Pancreas (tissue), 10 donors: ENCODE data around the gene AKAP13. TPM values are rescaled to one million over a fixed set of nuclear protein-coding genes. Genes with fewer than 3 reads are reported as not detected.

Source experiments
- ATAC-seq, 4 donors: fragments of 200-7000 bp; cut with Tn5 transposase; one replicate each; pipeline versions ENCODE4 v1.8.0 to v1.9.1; 2020; ENCODE audit warnings: mild to moderate bottlenecking in 4 of 4, moderate library complexity in 4 of 4
- DNase-seq, 6 donors: peaks; one replicate each; pipeline ENCODE4 v3.0.0-alpha.2; 2020
- FAIRE-seq: peaks from 2 replicates; lab custom pipeline; 2012; peaks lifted over from hg19 to GRCh38; lab: Jason Lieb, UNC
- H3K27ac ChIP-seq, 4 donors: fragments of 200-600 bp; sonication (generic); 1 replicate in 3 of 4; 2 replicates in 1 of 4; pipeline versions ENCODE4 v1.5.0 to v1.8.0; 2020
- H3K27me3 ChIP-seq, 4 donors: fragments of 200-600 bp; one replicate each; pipeline ENCODE4 v1.8.0; 2021
- H3K36me3 ChIP-seq, 3 donors: fragments of 200-600 bp; sonication (generic) in 1 of 3; one replicate each; pipeline versions ENCODE4 v1.5.0 to v1.8.0; 2020 to 2021
- H3K4me1 ChIP-seq, 3 donors: fragments of 200-600 bp; one replicate each; pipeline ENCODE4 v1.8.0; 2021
- H3K4me3 ChIP-seq, 4 donors: fragments of 200-600 bp; sonication (generic) in 2 of 4; one replicate each; pipeline versions ENCODE4 v1.5.0 to v1.8.0; 2020 to 2021
- H3K9me3 ChIP-seq, 4 donors: fragments of 200-600 bp; one replicate each; pipeline ENCODE4 v1.8.0; 2021
- CTCF ChIP-seq, 4 donors: fragments of 200-600 bp; sonication (generic) in 3 of 4; IDR thresholded peaks; one replicate each; pipeline versions ENCODE4 v1.5.0 to v1.8.0; 2021; ENCODE audit warnings: antibody characterized with exemption in 4 of 4
- WGBS, 2 donors: extraction: QIAGEN DNeasy Blood & Tissue Kit; methylation state at CpG; one replicate each; pipeline ENCODE4 v1.1.7; 2013; 5-methylcytosine and 5-hydroxymethylcytosine counted together
- intact Hi-C, 3 donors: fragments of 100-400 bp; cut with DNase I; formaldehyde crosslinking; loops; one replicate each; pipeline versions ENCODE4 v1.11.1 to v1.14.2; 2022
- polyA plus RNA-seq, 2 donors: library from polyadenylated mRNA; stranded (reverse); fragments of 200-250 nt; gene quantifications; one replicate each; pipeline ENCODE4 v1.2.3, GENCODE V29; 2013
- total RNA-seq, 6 donors: library from RNA; stranded (reverse); fragmentation: NEBNext Ultra II Directional in 4 of 6; extraction: Animal tissue kit (Norgen Biotek cat#: 25700) in 4 of 6; gene quantifications; one replicate each; pipeline versions ENCODE4 v1.2.1 to v1.2.4, GENCODE V29; 2021 to 2023
- donor health status: healthy with polysubstance abuse.
- donor health status: DM: no; HTN: no; CAD: no; lungs with moderate emphysema.
- donor health status: DM: no; HTN: no; CAD: no.
- donor health status: control.
- donor health status: control.
- donor health status: Bipolar disorder and iron deficiency.
- donor health status: DM: yes; HTN: yes; CAD: no.
- donor health status: DM: no; HTN: no; CAD: no.
- donor health status: DM: no; HTN: no; CAD: no.
- donor health status: DM: yes; HTN: yes; CAD: no.

Gene AKAP13
- total and polyA plus RNA-seq, 8 donors, result 64.9 to 139 (median 89.9) TPM

GRCh38 chr15:85763157-85763556 lies 382.8 kb downstream of the AKAP13 start:
- peak in 1 of 6 donors; percentile 40 for DNase-seq
- no peaks in the 10 kb centered on the region for H3K27me3 ChIP-seq
- H3K27ac ChIP-seq, result no peak overlapping the region
- H3K4me1 ChIP-seq, result peaks cover 0 to 4% (median 0%) of the 10 kb centered on the region in 3 donors
- no peak for FAIRE-seq
- H3K4me3 ChIP-seq, result no peak overlapping the region
- no peak for ATAC-seq
- 95 to 97% methylated on average over 16 of the region's 16 CpGs for WGBS, 2 donors
- TF ChIP-seq CTCF (IDR thresholded peaks at IDR 0.05), result no peak
- no peaks in the 10 kb centered on the region for H3K9me3 ChIP-seq
- no peaks in the 10 kb centered on the region for H3K36me3 ChIP-seq
- intact Hi-C loops, result no loop called here

DNA sequence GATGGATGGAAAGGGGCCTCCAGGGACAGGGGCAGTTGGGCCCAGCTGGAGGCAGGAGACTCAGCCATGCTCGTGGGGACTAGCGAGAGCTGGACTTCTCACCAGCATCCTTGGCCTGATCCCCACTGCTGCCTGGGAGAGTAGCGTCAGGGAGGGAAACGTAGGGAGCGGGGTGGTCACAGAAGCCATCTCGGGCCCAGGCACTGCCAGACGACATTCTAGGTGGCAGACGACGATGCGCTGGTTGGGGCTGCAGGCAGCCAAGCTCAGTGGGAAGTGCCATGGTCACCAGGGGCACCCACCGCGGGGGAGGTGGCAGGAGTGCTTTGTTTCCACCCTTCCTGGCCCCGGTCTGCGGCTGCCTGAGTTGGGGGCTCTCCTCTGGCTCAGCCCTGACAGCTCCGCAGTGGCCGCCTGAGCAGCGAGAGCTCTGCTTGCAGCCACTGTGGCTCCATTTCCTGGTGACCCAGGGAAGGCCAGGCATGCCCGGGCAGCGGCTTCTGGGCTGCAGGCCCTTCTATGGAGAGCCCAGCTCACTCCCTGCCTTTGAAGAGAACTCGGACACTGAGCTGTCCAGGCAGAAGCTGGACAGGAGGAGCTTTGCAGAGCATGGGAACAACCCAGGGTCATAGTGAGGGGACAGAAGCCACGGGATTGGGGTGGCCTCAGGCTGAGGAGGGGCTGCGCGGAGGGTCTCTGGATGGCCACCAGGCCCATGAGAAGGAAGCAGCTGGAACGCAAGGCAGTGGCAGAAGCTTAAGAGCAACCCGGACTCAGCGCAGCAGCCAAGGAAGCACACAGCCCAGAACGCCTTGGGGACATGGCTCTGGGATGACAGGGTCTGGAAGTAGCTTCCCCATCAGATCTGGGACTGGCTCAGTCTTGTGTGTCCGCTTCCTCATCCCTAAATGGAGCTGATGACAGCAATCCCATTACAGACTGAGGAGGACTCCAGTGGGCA lies 383.6 kb downstream of the AKAP13 start:
- peak in 1 of 6 donors; percentile 60 for DNase-seq
- H3K9me3 ChIP-seq, result no peaks in the 10 kb centered on the region
- no peak for ATAC-seq
- H3K4me3 ChIP-seq, result no peak overlapping the region
- no peaks in the 10 kb centered on the region for H3K27me3 ChIP-seq
- no peak overlapping the region for H3K27ac ChIP-seq
- WGBS, 2 donors, result 91 to 92% methylated on average over 28 of the region's 28 CpGs
- TF ChIP-seq CTCF (IDR thresholded peaks at IDR 0.05), result no peak
- H3K4me1 ChIP-seq, result peaks cover 0 to 4% (median 0%) of the 10 kb centered on the region in 3 donors
- intact Hi-C loops, result no loop called here
- no peak for FAIRE-seq
- H3K36me3 ChIP-seq, result no peaks in the 10 kb centered on the region

DNA sequence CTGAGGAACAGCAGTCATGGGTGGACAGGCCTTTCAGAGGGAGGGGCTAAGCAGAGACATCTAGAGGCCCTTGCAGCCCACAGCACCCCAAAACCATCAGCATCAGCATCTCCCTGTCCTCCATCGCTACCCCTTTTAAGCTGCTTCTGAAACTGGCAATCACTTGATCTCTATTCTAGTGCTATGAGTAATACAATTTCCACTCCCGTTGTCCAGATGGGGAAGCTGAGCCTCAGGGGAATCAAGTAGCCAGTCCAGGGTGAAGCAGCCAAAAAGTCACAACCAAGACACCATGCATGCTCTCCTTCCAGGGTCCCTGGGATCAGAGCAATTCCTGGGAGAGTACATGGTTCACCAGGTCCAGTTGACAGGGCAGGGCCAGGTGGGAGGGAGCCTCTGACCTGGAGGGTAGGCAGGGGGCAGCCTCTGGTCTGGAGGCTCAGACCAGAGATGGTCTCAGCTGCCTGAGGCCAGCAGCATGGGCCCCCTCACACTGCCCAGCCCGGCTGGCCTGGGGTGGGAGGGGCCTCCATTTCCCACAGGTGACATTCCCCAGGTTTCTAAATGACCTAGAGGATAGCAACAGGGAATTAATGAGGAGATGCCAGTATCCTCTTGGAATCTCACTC lies 384.4 kb downstream of the AKAP13 start:
- Histone ChIP-seq H3K4me1 (peaks cover 0 to 4% (median 0%) of the 10 kb centered on the region in 3 donors), H3K27me3 (no peaks in the 10 kb centered on the region), H3K27ac (no peak overlapping the region), H3K36me3 (no peaks in the 10 kb centered on the region), H3K9me3 (no peaks in the 10 kb centered on the region), H3K4me3 (no peak overlapping the region)
- intact Hi-C loops, result no loop called here
- no peak for TF ChIP-seq CTCF (IDR thresholded peaks at IDR 0.05)
- DNase-seq (no peak), ATAC-seq (peak in 2 of 4 donors; percentile 19 to 23), FAIRE-seq (no peak)
- 72 to 75% methylated on average over 3 of the region's 3 CpGs for WGBS, 2 donors

DNA sequence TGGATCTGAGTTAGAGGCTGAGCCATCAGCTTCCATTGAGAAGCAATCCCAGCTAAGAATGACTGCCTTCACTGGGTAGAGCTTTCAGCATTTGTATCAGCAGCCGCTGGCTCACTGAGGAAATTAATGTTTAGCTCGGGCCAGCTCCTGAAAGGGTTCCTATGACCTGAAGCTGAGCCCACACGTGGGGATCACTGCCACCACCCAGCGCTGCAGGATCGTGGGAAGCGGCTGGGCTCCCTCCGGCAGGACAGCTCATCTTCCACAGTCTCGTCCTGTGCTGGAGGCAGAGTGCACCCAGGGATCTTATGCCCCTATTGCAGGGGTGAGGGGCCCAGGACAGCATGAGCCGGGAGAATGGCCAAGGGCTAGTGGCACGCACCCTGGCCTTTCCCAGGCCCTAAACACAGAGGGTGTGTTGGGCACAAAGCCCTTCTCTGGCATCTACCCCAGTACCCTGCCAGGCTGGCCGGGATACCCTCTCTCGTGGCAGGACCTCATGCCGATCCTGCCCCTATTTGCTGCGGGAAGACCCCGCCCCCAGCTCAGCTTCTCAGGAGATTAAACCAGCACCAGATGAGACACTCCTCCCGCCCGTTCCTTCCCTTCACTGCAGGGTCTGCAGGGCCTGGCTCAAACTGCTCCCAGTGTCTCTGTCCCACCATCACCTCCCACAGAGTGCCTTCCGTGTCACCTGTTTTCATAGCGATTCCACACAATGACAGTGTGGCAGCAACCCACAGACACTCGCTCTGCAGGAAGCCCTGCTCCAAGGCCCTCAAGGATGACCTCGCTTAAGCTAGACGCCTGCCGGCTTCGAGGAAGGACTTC lies 385.8 kb downstream of the AKAP13 start:
- ATAC-seq (peak; percentile 17 to 67 (median 43)), FAIRE-seq (no peak), DNase-seq (no peak)
- Histone ChIP-seq H3K4me1 (peaks cover 0 to 4% (median 0%) of the 10 kb centered on the region in 3 donors), H3K27ac (no peak overlapping the region), H3K27me3 (no peaks in the 10 kb centered on the region), H3K36me3 (no peaks in the 10 kb centered on the region), H3K4me3 (no peak overlapping the region), H3K9me3 (no peaks in the 10 kb centered on the region)
- WGBS, 2 donors, result 72 to 73% methylated on average over 24 of the region's 24 CpGs
- intact Hi-C loops, result no loop called here
- TF ChIP-seq CTCF (IDR thresholded peaks at IDR 0.05), result no peak
